Type B pancreatic cell (in vitro differentiated cells): ENCODE data around the gene IGF2R. TPM values are rescaled to one million over a fixed set of nuclear protein-coding genes. Genes with fewer than 3 reads are reported as not detected.
"Not testable (repeated sequence)": the region's sequence is repeated elsewhere in the genome, so short reads cannot be mapped to it uniquely, and the experiment has no call there.

ENCODE experiments used
- DNase-seq: peaks from one replicate; pipeline ENCODE4 v3.0.0; 2021; ENCODE audit warnings: mixed read lengths; ENCODE audit not compliant: unreplicated experiment; ENCODE audit errors: extremely low spot score
- H3K27ac Mint-ChIP-seq: 2 replicates; pipeline ENCODE4 v1.8.0; 2021; ENCODE audit warnings: mild to moderate bottlenecking, mixed read lengths
- H3K27me3 Mint-ChIP-seq: 2 replicates; pipeline ENCODE4 v1.8.0; 2021; ENCODE audit warnings: mixed read lengths
- H3K36me3 Mint-ChIP-seq: 2 replicates; pipeline ENCODE4 v1.8.0; 2021; ENCODE audit warnings: mixed read lengths
- H3K4me1 Mint-ChIP-seq: one replicate; pipeline ENCODE4 v1.8.0; 2021; ENCODE audit warnings: mixed read lengths; ENCODE audit not compliant: unreplicated experiment
- H3K4me3 Mint-ChIP-seq: 2 replicates; pipeline ENCODE4 v1.8.0; 2021; ENCODE audit warnings: mild to moderate bottlenecking, mixed read lengths
- H3K9me3 Mint-ChIP-seq: 2 replicates; pipeline ENCODE4 v1.8.0; 2021; ENCODE audit warnings: mixed read lengths
- CTCF ChIP-seq: fragments of 200-600 bp; sonication (generic); conservative IDR thresholded peaks from 2 replicates; pipeline ENCODE4 v1.5.0; 2021; ENCODE audit warnings: antibody characterized with exemption, mild to moderate bottlenecking
- total RNA-seq: library from RNA; stranded (reverse); gene quantifications from 2 replicates; pipeline ENCODE4 v1.2.1, GENCODE V29; 2021; ENCODE audit warnings: low replicate concordance

Gene IGF2R
- total RNA-seq, 1 donor from 2014 or later: 79.8 TPM

- TF ChIP-seq CTCF: no peak
- Mint-ChIP-seq H3K36me3 (peaks cover 54% of the 10 kb centered on the region), H3K4me3 (no peak overlapping the region), H3K4me1 (peaks cover 3% of the 10 kb centered on the region), H3K27ac (no peak overlapping the region), H3K27me3 (no peaks in the 10 kb centered on the region), H3K9me3 (peaks cover 5% of the 10 kb centered on the region)
- DNase-seq: no peak
Observed at GRCh38 chr6:159997498-159998101, 28.7 kb downstream of the IGF2R start.

GRCh38 chr6:159998538-159998937, 29.7 kb downstream of the IGF2R start:
- Mint-ChIP-seq H3K27ac (no peak overlapping the region), H3K27me3 (no peaks in the 10 kb centered on the region), H3K36me3 (peaks cover 50% of the 10 kb centered on the region), H3K4me3 (no peak overlapping the region), H3K4me1 (peaks cover 3% of the 10 kb centered on the region), H3K9me3 (peaks cover 7% of the 10 kb centered on the region)
- DNase-seq: no peak
- no peak for TF ChIP-seq CTCF

- H3K36me3 Mint-ChIP-seq: peaks cover 50% of the 10 kb centered on the region
- H3K27me3 Mint-ChIP-seq: no peaks in the 10 kb centered on the region
- H3K4me1 Mint-ChIP-seq: peaks cover 3% of the 10 kb centered on the region
- DNase-seq: no peak
- TF ChIP-seq CTCF: no peak
- no peak overlapping the region for H3K27ac Mint-ChIP-seq
- peaks cover 7% of the 10 kb centered on the region for H3K9me3 Mint-ChIP-seq
- H3K4me3 Mint-ChIP-seq: no peak overlapping the region
Observed at GRCh38 chr6:159999240-159999671, 30.4 kb downstream of the IGF2R start.

GRCh38 chr6:160000280-160000704, 31.4 kb downstream of the IGF2R start:
- no peak for TF ChIP-seq CTCF
- no peaks in the 10 kb centered on the region for H3K27me3 Mint-ChIP-seq
- H3K36me3 Mint-ChIP-seq: peaks cover 42% of the 10 kb centered on the region
- peaks cover 5% of the 10 kb centered on the region for H3K9me3 Mint-ChIP-seq
- H3K4me1 Mint-ChIP-seq: peaks cover 3% of the 10 kb centered on the region
- H3K4me3 Mint-ChIP-seq: no peak overlapping the region
- no peak overlapping the region for H3K27ac Mint-ChIP-seq
- no peak for DNase-seq

GRCh38 chr6:160000893-160001427, 32.1 kb downstream of the IGF2R start:
- DNase-seq, H3K4me3 Mint-ChIP-seq, H3K27ac Mint-ChIP-seq, H3K9me3 Mint-ChIP-seq, H3K27me3 Mint-ChIP-seq, H3K4me1 Mint-ChIP-seq: not testable (repeated sequence)
- H3K36me3 Mint-ChIP-seq: peaks cover 38% of the 10 kb centered on the region

GRCh38 chr6:160002882-160003281, 34.0 kb downstream of the IGF2R start:
- H3K27ac Mint-ChIP-seq: no peak overlapping the region
- H3K27me3 Mint-ChIP-seq: no peaks in the 10 kb centered on the region
- H3K36me3 Mint-ChIP-seq: peaks cover 37% of the 10 kb centered on the region
- no peak for DNase-seq
- TF ChIP-seq CTCF: no peak
- no peak overlapping the region for H3K4me3 Mint-ChIP-seq
- H3K9me3 Mint-ChIP-seq: peaks cover 9% of the 10 kb centered on the region
- H3K4me1 Mint-ChIP-seq: peaks cover 4% of the 10 kb centered on the region
